H1 (cell line): Measurements from ENCODE around the gene GRID2. TPM values are rescaled to one million over a fixed set of nuclear protein-coding genes. Genes with fewer than 3 reads are reported as not detected.
A peak's percentile ranks its signal among the peaks of the same experiment; 100 is the strongest.

Experiments
- CTCF ChIA-PET: fragments of 300-600 bp; sonication (Branson Sonifier 250); formaldehyde crosslinking; loops from one replicate; lab custom pipeline; 2021; ENCODE audit not compliant: partially characterized antibody; lab: Charles Lee
- POLR2A ChIA-PET: fragments of 300-600 bp; sonication (Branson Sonifier 250); formaldehyde crosslinking; loops from one replicate; lab custom pipeline; 2021; ENCODE audit warnings: inconsistent platforms; ENCODE audit not compliant: partially characterized antibody; lab: Charles Lee
- DNase-seq, 2 experiments: peaks; one replicate each; pipeline versions ENCODE4 v3.0.0 to v3.0.0-alpha.2; 2010 to 2022; ENCODE audit warnings: low spot score in 2 of 2, low read depth in 1 of 2, mixed read lengths in 1 of 2
- FAIRE-seq: peaks from 2 replicates; lab custom pipeline; 2011; peaks lifted over from hg19 to GRCh38; lab: Jason Lieb, UNC
- H2AFZ ChIP-seq: 2 replicates; pipeline ENCODE4 v1.8.1; 2012; ENCODE audit warnings: low read length, inconsistent platforms
- H2AK5ac ChIP-seq: 2 replicates; pipeline ENCODE4 v1.6.1; 2013; ENCODE audit warnings: low read depth, low read length
- H2BK120ac ChIP-seq: replicated peaks from 2 replicates; pipeline ENCODE3; 2013; ENCODE audit warnings: low read depth, low read length, inconsistent platforms
- H2BK12ac ChIP-seq: 2 replicates; pipeline ENCODE4 v1.6.1; 2013; ENCODE audit warnings: low read depth, low read length
- H2BK15ac ChIP-seq: 2 replicates; pipeline ENCODE4 v1.6.1; 2013; ENCODE audit warnings: low read length
- H2BK20ac ChIP-seq: 2 replicates; pipeline ENCODE4 v1.6.1; 2013; ENCODE audit warnings: low read length
- H2BK5ac ChIP-seq: 2 replicates; pipeline ENCODE4 v1.6.1; 2013; ENCODE audit warnings: low read depth, low read length
- H3K14ac ChIP-seq: 2 replicates; pipeline ENCODE4 v1.6.1; 2013; ENCODE audit warnings: inconsistent platforms; ENCODE audit not compliant: insufficient read length
- H3K18ac ChIP-seq: 2 replicates; pipeline ENCODE4 v1.6.1; 2013; ENCODE audit warnings: low read length; ENCODE audit errors: extremely low read depth
- H3K23ac ChIP-seq: 2 replicates; pipeline ENCODE4 v1.6.1; 2013; ENCODE audit warnings: inconsistent platforms; ENCODE audit not compliant: insufficient read length
- H3K23me2 ChIP-seq: 2 replicates; pipeline ENCODE4 v1.6.1; 2013; ENCODE audit warnings: low read depth, low read length
- H3K27ac ChIP-seq: 2 replicates; pipeline ENCODE4 v1.6.1; 2011; ENCODE audit warnings: low read depth, low read length, inconsistent platforms
- H3K27me3 ChIP-seq, 4 experiments: replicated peaks in 1 of 4; 1 replicate in 1 of 4; 2 replicates in 3 of 4; pipeline versions ENCODE4 v1.6.1 to v1.8.1; 2011 to 2013; ENCODE audit warnings: low read length in 3 of 4, mild to moderate bottlenecking in 3 of 4, inconsistent platforms in 2 of 4, mixed read lengths in 2 of 4, moderate library complexity in 1 of 4; ENCODE audit not compliant: control insufficient read depth in 3 of 4, insufficient read depth in 3 of 4; ENCODE audit errors: extremely low read depth in 1 of 4
- H3K36me3 ChIP-seq, 4 experiments: 2 replicates each; pipeline versions ENCODE4 v1.6.1 to v1.8.1; 2011 to 2013; ENCODE audit warnings: mild to moderate bottlenecking in 4 of 4, low read length in 3 of 4, moderate library complexity in 2 of 4, control low read depth in 1 of 4, inconsistent platforms in 1 of 4; ENCODE audit not compliant: insufficient read depth in 4 of 4, control insufficient read depth in 2 of 4
- H3K4ac ChIP-seq: replicated peaks from 2 replicates; pipeline ENCODE3; 2013; ENCODE audit warnings: low read length, low read depth, mixed read lengths, inconsistent platforms; ENCODE audit not compliant: insufficient read length
- H3K4me1 ChIP-seq, 4 experiments: replicated peaks in 1 of 4; 1 replicate in 1 of 4; 2 replicates in 3 of 4; pipeline versions ENCODE4 v1.6.1 to v1.8.1; 2011 to 2013; ENCODE audit warnings: low read length in 3 of 4, inconsistent platforms in 2 of 4, mixed read lengths in 1 of 4; ENCODE audit not compliant: insufficient read depth in 4 of 4, control insufficient read depth in 3 of 4
- H3K4me2 ChIP-seq, 2 experiments: 2 replicates each; pipeline versions ENCODE4 v1.6.1 to v1.8.1; 2011 to 2013; ENCODE audit warnings: low read depth in 2 of 2, low read length in 2 of 2, control low read depth in 1 of 2, inconsistent platforms in 1 of 2, mild to moderate bottlenecking in 1 of 2; ENCODE audit not compliant: insufficient read depth in 1 of 2
- H3K4me3 ChIP-seq, 4 experiments: fragments of 200-600, 300-600 bp in 1 of 4; sonication (generic), shearing (Covaris generic), sonication (Bioruptor Twin) in 1 of 4; 2 replicates each; pipeline versions ENCODE4 v1.5.1 to v1.8.1; 2011 to 2016; ENCODE audit warnings: low read length in 4 of 4, low read depth in 3 of 4, control low read depth in 2 of 4, inconsistent platforms in 2 of 4, mild to moderate bottlenecking in 2 of 4, mixed read lengths in 1 of 4, moderate library complexity in 1 of 4; ENCODE audit not compliant: insufficient read depth in 2 of 4; ENCODE audit errors: extremely low read depth in 1 of 4
- H3K56ac ChIP-seq: replicated peaks from 2 replicates; pipeline ENCODE3; 2013; ENCODE audit warnings: low read depth, mild to moderate bottlenecking, mixed read lengths, low read length, inconsistent platforms; ENCODE audit not compliant: insufficient read length
- H3K79me1 ChIP-seq: 2 replicates; pipeline ENCODE4 v1.6.1; 2013; ENCODE audit warnings: low read depth, low read length, control low read depth
- H3K79me2 ChIP-seq, 2 experiments: 2 replicates each; pipeline versions ENCODE4 v1.6.1 to v1.8.1; 2012 to 2013; ENCODE audit warnings: low read length in 2 of 2, mild to moderate bottlenecking in 2 of 2, inconsistent platforms in 1 of 2; ENCODE audit not compliant: insufficient read depth in 2 of 2, control insufficient read depth in 1 of 2
- H3K9ac ChIP-seq, 4 experiments: replicated peaks in 1 of 4; 1 replicate in 1 of 4; 2 replicates in 3 of 4; pipeline versions ENCODE4 v1.6.1 to v1.8.1; 2011 to 2013; ENCODE audit warnings: low read depth in 3 of 4, low read length in 3 of 4, control low read depth in 2 of 4, mild to moderate bottlenecking in 2 of 4, moderate library complexity in 2 of 4, inconsistent platforms in 1 of 4; ENCODE audit errors: extremely low read depth in 1 of 4
- H3K9me3 ChIP-seq, 2 experiments: 2 replicates each; pipeline versions ENCODE4 v1.6.1 to v1.8.1; 2012 to 2013; ENCODE audit warnings: mild to moderate bottlenecking in 2 of 2, moderate library complexity in 2 of 2, control low read depth in 1 of 2, inconsistent platforms in 1 of 2, low read depth in 1 of 2, low read length in 1 of 2, mixed read lengths in 1 of 2; ENCODE audit not compliant: insufficient read depth in 2 of 2
- H4K20me1 ChIP-seq, 2 experiments: replicated peaks in 1 of 2; 2 replicates each; pipeline versions ENCODE3 to v1.8.1; 2011 to 2013; ENCODE audit warnings: inconsistent platforms in 2 of 2, low read length in 2 of 2, mild to moderate bottlenecking in 1 of 2; ENCODE audit not compliant: insufficient read depth in 2 of 2, control insufficient read depth in 1 of 2
- H4K5ac ChIP-seq: 2 replicates; pipeline ENCODE4 v1.6.1; 2013; ENCODE audit warnings: low read length, low read depth, mixed read lengths, inconsistent platforms; ENCODE audit not compliant: insufficient read length
- H4K8ac ChIP-seq: 2 replicates; pipeline ENCODE4 v1.8.0; 2013; ENCODE audit warnings: mild to moderate bottlenecking, moderate library complexity, low read length, inconsistent platforms; ENCODE audit not compliant: insufficient read depth; ENCODE audit errors: extremely low read depth
- H4K91ac ChIP-seq: replicated peaks from 2 replicates; pipeline ENCODE3; 2013; ENCODE audit warnings: low read length, mixed read lengths, inconsistent platforms; ENCODE audit not compliant: insufficient read length
- CTCF ChIP-seq, 3 experiments: IDR thresholded peaks; 1 replicate in 2 of 3; 2 replicates in 1 of 3; pipeline versions ENCODE4 v1.5.1 to v1.6.1; 2011; ENCODE audit warnings: low read length in 3 of 3, mild to moderate bottlenecking in 3 of 3, inconsistent platforms in 2 of 3, low read depth in 1 of 3, moderate library complexity in 1 of 3; ENCODE audit not compliant: insufficient read depth in 1 of 3; ENCODE audit errors: control extremely low read depth in 1 of 3
- HDAC6 ChIP-seq: IDR thresholded peaks from one replicate; pipeline ENCODE4 v1.7.1; 2012; ENCODE audit warnings: low read depth, mild to moderate bottlenecking, inconsistent platforms, low read length, moderate library complexity
- PHF8 ChIP-seq: fragments of 200-600 bp; sonication (generic); conservative IDR thresholded peaks from 2 replicates; pipeline ENCODE4 v1.7.1; 2012; ENCODE audit warnings: low read depth, mild to moderate bottlenecking, inconsistent platforms, low read length, moderate library complexity
- POLR2AphosphoS5 ChIP-seq: IDR thresholded peaks from 2 replicates; pipeline ENCODE4 v1.6.1; 2011; ENCODE audit warnings: low read depth, low read length
- RAD21 ChIP-seq, 2 experiments: IDR thresholded peaks in 1 of 2; conservative IDR thresholded peaks in 1 of 2; 2 replicates each; pipeline ENCODE4 v1.6.1; 2011; ENCODE audit warnings: low read depth in 2 of 2, low read length in 2 of 2, improper control_type of control experiment in 1 of 2, inconsistent platforms in 1 of 2, mild to moderate bottlenecking in 1 of 2, moderate library complexity in 1 of 2
- RXRA ChIP-seq: IDR thresholded peaks from 2 replicates; pipeline ENCODE4 v1.6.1; 2011; ENCODE audit warnings: low read depth, mild to moderate bottlenecking, low read length, moderate library complexity; ENCODE audit not compliant: insufficient read depth
- SAP30 ChIP-seq: fragments of 300-600 bp; sonication (generic); IDR thresholded peaks from 2 replicates; pipeline ENCODE4 v1.7.1; 2012; ENCODE audit warnings: low read length, moderate library complexity, mild to moderate bottlenecking, inconsistent platforms; ENCODE audit not compliant: insufficient read depth, insufficient replicate concordance
- TAF7 ChIP-seq: optimal IDR thresholded peaks from 2 replicates; pipeline ENCODE3; 2011; ENCODE audit warnings: low read depth, mild to moderate bottlenecking, inconsistent platforms, low read length, moderate library complexity, borderline replicate concordance
- TBP ChIP-seq: IDR thresholded peaks from 2 replicates; pipeline ENCODE4 v1.6.1; 2011; ENCODE audit warnings: low read depth, low read length, improper control_type of control experiment
- WGBS, 2 experiments: shearing (Covaris generic) in 1 of 2; methylation state at CpG; one replicate each; pipeline versions ENCODE4 v1.1.6 to v1.1.7; 2013 to 2015; ENCODE audit warnings: low lambda C conversion rate in 2 of 2, mixed read lengths in 2 of 2, inconsistent platforms in 1 of 2, low coverage in 1 of 2, missing lambda C conversion rate in 1 of 2; ENCODE audit not compliant: insufficient replicate concordance in 2 of 2, insufficient coverage in 1 of 2, insufficient read length in 1 of 2; ENCODE audit errors: extremely low coverage in 1 of 2, missing lambda C conversion rate in 1 of 2; 5-methylcytosine and 5-hydroxymethylcytosine counted together
- polyA plus RNA-seq, 7 experiments: library from polyadenylated mRNA; depleted of rRNA in 3 of 7; stranded (reverse) in 5 of 7; unstranded in 2 of 7; fragments of >200 nt in 5 of 7; fragments of 200-250 nt in 2 of 7; gene quantifications; 1 replicate in 5 of 7; 2 replicates in 1 of 7; 4 replicates in 1 of 7; pipeline versions ENCODE4 v1.2.1 to v1.2.3, GENCODE V29; 2011 to 2013; ENCODE audit warnings: missing spikeins in 2 of 7, mixed read lengths in 2 of 7
- total RNA-seq: library from RNA; stranded (reverse); fragmentation: NEBNext Ultra II Directional; extraction: Animal tissue kit (Norgen Biotek cat#: 25700); gene quantifications from 2 replicates; pipeline ENCODE4 v1.2.1, GENCODE V29; 2021
- TF ChIP-seq, protein P1 (sequence below): IDR thresholded peaks from 2 replicates; pipeline ENCODE4 v1.6.1; 2012; ENCODE audit warnings: inconsistent platforms

The GRID2 gene
- total and polyA plus RNA-seq, 2 of the 8 experiments (the other 6 are each of a cell fraction or from before 2014, with no cell fraction given), result 31.1 to 81.9 TPM

GRCh38 chr4:93355411-93355810 is 1051.6 kb downstream of the GRID2 start:
- DNase-seq (no peak), FAIRE-seq (peak; percentile 39)
- no peaks in the 10 kb centered on the region for H3K36me3 ChIP-seq
- H3K23ac ChIP-seq, result no peak overlapping the region
- H2AK5ac ChIP-seq, result no peak overlapping the region
- H3K79me2 ChIP-seq, result no peaks in the 10 kb centered on the region
- no peaks in the 10 kb centered on the region for H3K9me3 ChIP-seq
- POLR2A ChIA-PET, result no interaction called here
- CTCF ChIA-PET, result interaction anchor here (1.0 kb wide), 1 partner anchor 24 kb away, joined by 3 read pairs; no protein-coding TSS in a partner anchor
- H2AFZ ChIP-seq, result no peak overlapping the region
- H3K79me1 ChIP-seq, result no peaks in the 10 kb centered on the region; the same call in 1 of the 2 replicates
- no peak overlapping the region for H4K91ac ChIP-seq
- no peak overlapping the region for H3K14ac ChIP-seq
- no peak overlapping the region for H2BK12ac ChIP-seq
- H3K4me3 ChIP-seq, result no peak overlapping the region
- H3K56ac ChIP-seq, result no peak overlapping the region
- H3K4me1 ChIP-seq, result 0 out of 7 replicates have a peak, but pooled peaks cover 0 to 2% (median 0%) of the 10 kb centered on the region in 4 experiments
- H3K18ac ChIP-seq, result no peak overlapping the region
- no peak overlapping the region for H2BK120ac ChIP-seq
- H2BK20ac ChIP-seq, result no peak overlapping the region
- WGBS, 2 experiments, result 91% methylated on average over 4 of the region's 4 CpGs; no CpG with 5 or more reads in 1 of the 2 experiments
- no peaks in the 10 kb centered on the region for H3K27me3 ChIP-seq
- H3K4me2 ChIP-seq, result no peak overlapping the region
- H4K8ac ChIP-seq, result no peak overlapping the region
- no peak overlapping the region for H3K27ac ChIP-seq
- no peaks in the 10 kb centered on the region for H3K23me2 ChIP-seq
- H2BK5ac ChIP-seq, result no peak overlapping the region
- no peak overlapping the region for H4K5ac ChIP-seq
- no peak overlapping the region for H3K9ac ChIP-seq
- no peak overlapping the region for H2BK15ac ChIP-seq
- no peaks in the 10 kb centered on the region for H4K20me1 ChIP-seq
- no peak overlapping the region for H3K4ac ChIP-seq
- TF ChIP-seq TAF7, result no peak
- no peak for TF ChIP-seq RXRA
- TF ChIP-seq RAD21 (IDR thresholded peaks at IDR 0.05 in 1 of 2, conservative IDR thresholded peaks at IDR 0.05 in 1 of 2; ENCODE audit: low read depth in 2 of 2, low read length in 2 of 2), result no peak
- no peak for TF ChIP-seq HDAC6
- TF ChIP-seq, protein P1, sequence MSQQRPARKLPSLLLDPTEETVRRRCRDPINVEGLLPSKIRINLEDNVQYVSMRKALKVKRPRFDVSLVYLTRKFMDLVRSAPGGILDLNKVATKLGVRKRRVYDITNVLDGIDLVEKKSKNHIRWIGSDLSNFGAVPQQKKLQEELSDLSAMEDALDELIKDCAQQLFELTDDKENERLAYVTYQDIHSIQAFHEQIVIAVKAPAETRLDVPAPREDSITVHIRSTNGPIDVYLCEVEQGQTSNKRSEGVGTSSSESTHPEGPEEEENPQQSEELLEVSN, result no peak
- TF ChIP-seq SAP30, result no peak
- TF ChIP-seq TBP, result no peak
- TF ChIP-seq POLR2AphosphoS5, result no peak
- TF ChIP-seq CTCF (IDR thresholded peaks at IDR 0.05; ENCODE audit: control extremely low read depth in 1 of 3, insufficient read depth in 1 of 3, low read depth in 1 of 3, low read length in 3 of 3), result no peak
- no peak for TF ChIP-seq PHF8
